Measurements from ENCODE around the gene WDR18.

The WDR18 gene

DNA sequence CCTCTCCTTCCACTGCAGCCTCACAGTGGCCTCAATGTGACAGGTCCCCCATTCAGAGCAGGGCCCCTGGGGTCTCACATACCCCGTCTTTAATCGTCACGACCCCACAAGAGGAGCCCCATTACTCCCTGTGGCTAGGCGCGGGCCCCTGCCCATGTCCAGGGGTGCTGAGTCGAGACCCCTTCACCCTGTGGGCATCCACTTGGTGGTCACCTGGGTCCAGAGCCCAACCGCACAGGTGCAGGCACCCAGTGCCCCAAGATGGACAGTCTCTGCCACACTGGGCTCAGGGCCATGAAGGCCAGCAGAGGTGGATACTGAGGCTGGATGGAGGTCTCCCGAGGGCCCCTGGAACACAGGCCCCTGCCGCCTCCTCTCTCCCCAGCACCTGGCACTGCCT lies 33.8 kb downstream of the WDR18 start:
- no peak overlapping the region for H3K4me3 ChIP-seq (ENCODE audit: low read depth, low read length)
- TF ChIP-seq, protein P1, sequence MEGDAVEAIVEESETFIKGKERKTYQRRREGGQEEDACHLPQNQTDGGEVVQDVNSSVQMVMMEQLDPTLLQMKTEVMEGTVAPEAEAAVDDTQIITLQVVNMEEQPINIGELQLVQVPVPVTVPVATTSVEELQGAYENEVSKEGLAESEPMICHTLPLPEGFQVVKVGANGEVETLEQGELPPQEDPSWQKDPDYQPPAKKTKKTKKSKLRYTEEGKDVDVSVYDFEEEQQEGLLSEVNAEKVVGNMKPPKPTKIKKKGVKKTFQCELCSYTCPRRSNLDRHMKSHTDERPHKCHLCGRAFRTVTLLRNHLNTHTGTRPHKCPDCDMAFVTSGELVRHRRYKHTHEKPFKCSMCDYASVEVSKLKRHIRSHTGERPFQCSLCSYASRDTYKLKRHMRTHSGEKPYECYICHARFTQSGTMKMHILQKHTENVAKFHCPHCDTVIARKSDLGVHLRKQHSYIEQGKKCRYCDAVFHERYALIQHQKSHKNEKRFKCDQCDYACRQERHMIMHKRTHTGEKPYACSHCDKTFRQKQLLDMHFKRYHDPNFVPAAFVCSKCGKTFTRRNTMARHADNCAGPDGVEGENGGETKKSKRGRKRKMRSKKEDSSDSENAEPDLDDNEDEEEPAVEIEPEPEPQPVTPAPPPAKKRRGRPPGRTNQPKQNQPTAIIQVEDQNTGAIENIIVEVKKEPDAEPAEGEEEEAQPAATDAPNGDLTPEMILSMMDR (IDR thresholded peaks at IDR 0.05; ENCODE audit: low read depth, low read length): no peak
- peaks cover 7% of the 10 kb centered on the region for H3K4me1 ChIP-seq
- H3K27me3 ChIP-seq: no peaks in the 10 kb centered on the region
- no peaks in the 10 kb centered on the region for H3K9me3 ChIP-seq
- DNase-seq: no peak
- H3K36me3 ChIP-seq: peaks cover 25% of the 10 kb centered on the region

DNA sequence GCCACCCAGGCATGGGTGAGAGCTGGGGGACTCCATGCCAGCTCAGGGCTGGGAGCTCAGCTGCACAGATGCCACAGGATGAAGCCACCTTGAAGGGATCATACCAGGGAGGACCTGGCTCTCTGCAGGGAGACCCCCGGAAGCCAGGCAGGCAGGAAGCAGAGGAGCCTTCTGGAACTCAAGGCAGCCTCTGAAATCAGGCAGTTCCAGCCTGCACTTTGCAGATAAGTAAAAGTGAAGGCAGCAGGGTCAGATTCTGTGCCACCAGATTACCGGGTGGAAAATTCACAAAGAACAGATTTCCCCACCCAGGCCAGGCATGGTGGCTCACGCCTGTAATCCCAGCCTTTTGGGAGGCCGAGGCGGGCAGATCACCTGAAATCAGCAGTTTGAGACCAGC lies 34.2 kb downstream of the WDR18 start:
- H3K4me3 ChIP-seq (ENCODE audit: low read depth, low read length): no peak overlapping the region
- peaks cover 7% of the 10 kb centered on the region for H3K4me1 ChIP-seq

DNA sequence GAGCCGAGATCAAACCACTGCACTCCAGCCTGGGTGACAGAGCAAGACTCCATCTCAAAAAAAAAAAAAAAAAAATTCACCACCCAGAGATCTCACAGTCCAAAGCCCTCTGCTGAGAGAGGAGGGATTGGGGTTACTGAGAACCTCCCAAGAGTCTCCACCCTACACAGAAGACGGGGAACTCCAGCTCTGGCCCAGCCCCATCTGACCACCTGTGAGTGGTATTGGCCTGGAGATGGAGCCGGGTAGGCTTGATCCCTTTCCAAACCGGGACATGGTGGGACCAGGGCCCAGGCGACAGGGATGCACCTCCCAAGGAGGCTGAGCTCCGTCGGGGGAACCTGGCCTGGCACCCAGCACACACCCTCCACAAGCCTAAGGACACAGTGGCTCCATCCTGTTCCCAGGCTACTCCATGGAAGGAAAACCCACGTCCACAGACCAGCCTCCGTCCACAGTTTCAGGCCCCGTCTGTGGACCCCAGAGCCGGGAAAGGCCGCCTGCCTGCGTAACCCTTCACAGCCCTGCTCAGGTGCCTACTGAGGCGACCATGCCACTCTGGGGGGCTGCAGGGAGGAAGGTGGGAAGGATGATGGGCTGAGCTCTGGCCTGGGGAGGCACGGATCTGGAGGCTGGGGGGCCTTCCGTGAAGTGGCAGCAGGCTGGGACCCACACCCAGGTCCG lies 34.9 kb downstream of the WDR18 start:
- Histone ChIP-seq H3K9me3 (no peaks in the 10 kb centered on the region), H3K36me3 (peaks cover 13% of the 10 kb centered on the region), H3K4me3 (ENCODE audit: low read depth, low read length) (peak overlapping the region; percentile 87), H3K27me3 (no peaks in the 10 kb centered on the region), H3K4me1 (peaks cover 7% of the 10 kb centered on the region)
- TF ChIP-seq, protein P1 (IDR thresholded peaks at IDR 0.05; ENCODE audit: low read depth, low read length): no peak
- no peak for DNase-seq

More for the DNA sequence above, 34.2 kb downstream of the WDR18 start:
- Histone ChIP-seq H3K27me3 (no peaks in the 10 kb centered on the region), H3K9me3 (no peaks in the 10 kb centered on the region), H3K36me3 (peaks cover 20% of the 10 kb centered on the region)
- no peak for DNase-seq
- TF ChIP-seq, protein P1 (IDR thresholded peaks at IDR 0.05; ENCODE audit: low read depth, low read length): no peak

DNA sequence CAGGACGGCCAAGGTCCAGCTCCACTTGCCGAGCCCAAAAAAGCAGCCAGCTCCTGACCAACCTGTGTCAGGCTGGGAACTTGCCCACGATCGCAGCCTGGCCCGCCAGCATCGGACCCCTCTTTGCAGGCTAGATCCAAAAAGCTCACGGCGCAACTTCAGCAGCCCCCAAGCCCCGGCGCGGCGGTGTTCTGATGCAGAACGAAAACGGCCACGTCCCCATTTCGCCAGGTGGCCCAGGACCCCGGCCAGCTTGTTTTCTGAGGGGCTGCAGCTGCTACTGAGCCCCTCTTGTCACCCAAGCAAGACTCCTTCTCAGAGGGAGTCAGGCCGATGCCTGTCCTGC lies 35.4 kb downstream of the WDR18 start:
- H3K9me3 ChIP-seq: no peaks in the 10 kb centered on the region
- H3K36me3 ChIP-seq: peaks cover 8% of the 10 kb centered on the region
- H3K4me1 ChIP-seq: peaks cover 7% of the 10 kb centered on the region
- no peaks in the 10 kb centered on the region for H3K27me3 ChIP-seq
- H3K4me3 ChIP-seq (ENCODE audit: low read depth, low read length): peak overlapping the region; percentile 87
- TF ChIP-seq, protein P1 (IDR thresholded peaks at IDR 0.05; ENCODE audit: low read depth, low read length): no peak
- no peak for DNase-seq

DNA sequence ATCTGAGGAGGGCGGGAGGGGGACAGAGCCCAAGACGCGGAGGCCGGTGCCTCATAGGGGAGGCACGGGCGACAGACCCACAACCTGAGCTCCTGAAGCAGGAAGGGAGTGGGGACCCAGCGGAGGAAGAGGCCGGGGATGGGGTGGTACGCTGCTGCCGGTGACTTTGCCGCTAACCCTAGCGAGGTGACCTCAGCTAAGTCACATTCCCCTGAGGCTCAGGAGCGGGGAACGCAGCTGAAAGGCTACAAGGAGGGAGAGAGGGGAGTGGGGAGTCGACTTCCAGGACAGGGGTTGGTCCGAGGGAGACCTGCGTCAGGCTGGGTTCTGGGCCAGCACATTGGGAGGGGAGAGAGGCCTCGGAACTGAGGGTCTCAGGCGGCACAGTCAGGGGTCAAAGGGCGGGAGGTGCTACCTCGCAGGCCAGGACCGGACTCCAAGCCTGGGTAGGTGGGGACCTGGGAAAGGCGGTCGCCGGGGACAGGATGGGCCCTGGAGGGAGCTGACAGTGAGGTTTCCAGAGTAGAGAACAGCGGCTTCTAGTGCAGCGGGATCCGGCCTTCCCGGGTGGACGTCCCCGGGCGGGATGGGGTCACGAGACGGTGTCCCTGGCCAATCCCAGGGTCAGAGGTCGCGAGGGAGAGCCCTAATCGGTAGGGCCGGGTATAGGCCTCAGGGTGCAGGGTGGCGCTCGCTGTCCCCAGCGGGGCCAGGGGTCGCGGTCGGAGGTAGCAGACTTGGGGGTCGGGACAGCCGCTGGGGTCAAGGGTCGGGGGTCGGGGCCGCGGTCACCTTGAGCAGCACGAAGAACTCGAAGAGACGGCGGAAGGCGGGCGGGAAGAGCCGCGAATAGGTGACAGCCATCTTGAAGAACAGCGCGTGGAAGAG lies 36.1 kb downstream of the WDR18 start:
- DNase-seq: no peak
- TF ChIP-seq, protein P1 (IDR thresholded peaks at IDR 0.05; ENCODE audit: low read depth, low read length): no peak
- Histone ChIP-seq H3K27me3 (no peaks in the 10 kb centered on the region), H3K4me3 (ENCODE audit: low read depth, low read length) (peak overlapping the region; percentile 87), H3K9me3 (no peaks in the 10 kb centered on the region), H3K4me1 (peaks cover 7% of the 10 kb centered on the region), H3K36me3 (peaks cover 8% of the 10 kb centered on the region)
